HG03103 (cell line): ENCODE results near the gene NLGN2.
"Not testable (repeated sequence)": the region's sequence is repeated elsewhere in the genome, so short reads cannot be mapped to it uniquely, and the experiment has no call there.

Source experiments
- ATAC-seq: cut with Tn5 transposase; IDR thresholded peaks from one replicate; pipeline ENCODE4 v1.9.1; 2021; ENCODE audit warnings: low read depth; ENCODE audit not compliant: unreplicated experiment

Gene NLGN2

DNA sequence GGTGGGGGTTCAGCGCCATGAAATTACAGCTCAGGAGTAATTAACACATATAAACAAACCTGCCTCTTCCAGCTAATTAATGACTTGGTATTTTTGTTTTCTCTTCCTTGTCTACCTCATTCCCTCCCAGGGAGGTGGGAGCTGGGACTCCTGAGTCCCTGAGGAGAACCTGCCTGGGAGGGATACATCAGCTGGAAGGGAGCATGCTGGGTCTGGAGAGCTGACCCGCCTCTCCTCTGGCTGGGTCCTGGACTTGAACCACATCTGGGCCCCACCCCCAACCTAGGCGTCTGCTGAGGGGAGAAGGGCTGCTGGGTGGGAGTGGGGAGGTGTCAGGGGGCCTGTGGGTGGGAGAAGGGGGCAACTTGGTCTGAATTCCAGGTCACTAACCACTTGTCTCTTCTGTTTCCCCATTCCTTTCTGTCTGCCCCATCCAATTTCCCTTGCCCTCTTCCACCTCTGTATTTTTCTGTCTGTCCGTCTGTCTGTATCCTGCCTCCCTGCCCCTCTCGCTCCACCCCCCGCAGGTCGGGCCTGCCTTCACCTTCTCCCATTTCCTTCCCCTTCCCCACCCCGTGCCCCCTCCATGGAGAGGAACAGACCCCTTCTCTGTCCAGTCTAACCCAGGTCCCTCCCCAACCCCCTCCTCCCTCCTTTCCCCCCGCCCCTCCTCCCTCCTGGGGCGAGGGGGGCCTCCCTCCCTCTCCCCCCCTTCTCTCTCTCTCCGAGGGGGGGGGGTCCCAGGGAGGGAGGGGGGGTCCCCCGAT is at the start of gene NLGN2:
Gene NLGN2 (plus strand): TSS at position 361 of the 767 bp plus-strand sequence. CDS start 411 bp downstream, outside the sequence.
- no peak for ATAC-seq

DNA sequence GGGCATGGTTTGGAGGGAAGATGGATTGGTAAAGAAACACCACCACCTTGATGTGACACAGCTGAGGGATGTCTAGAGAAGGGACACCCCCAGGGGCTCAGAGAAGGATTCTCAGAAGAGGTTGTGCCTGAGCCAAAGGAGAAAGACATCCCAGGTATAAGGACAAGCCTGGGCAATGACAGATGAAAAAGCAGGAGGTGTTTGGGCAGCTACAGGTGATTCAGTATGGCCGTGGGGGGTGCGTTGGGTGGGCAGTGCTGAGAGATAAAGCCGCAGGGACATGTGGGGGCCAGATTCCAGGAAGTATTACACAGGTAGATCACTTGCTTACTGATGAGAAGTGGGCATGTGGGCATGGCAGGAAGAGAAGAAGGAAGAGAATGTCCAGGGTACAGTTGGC is 45.7 kb upstream of the NLGN2 start:
- no peak for ATAC-seq

DNA sequence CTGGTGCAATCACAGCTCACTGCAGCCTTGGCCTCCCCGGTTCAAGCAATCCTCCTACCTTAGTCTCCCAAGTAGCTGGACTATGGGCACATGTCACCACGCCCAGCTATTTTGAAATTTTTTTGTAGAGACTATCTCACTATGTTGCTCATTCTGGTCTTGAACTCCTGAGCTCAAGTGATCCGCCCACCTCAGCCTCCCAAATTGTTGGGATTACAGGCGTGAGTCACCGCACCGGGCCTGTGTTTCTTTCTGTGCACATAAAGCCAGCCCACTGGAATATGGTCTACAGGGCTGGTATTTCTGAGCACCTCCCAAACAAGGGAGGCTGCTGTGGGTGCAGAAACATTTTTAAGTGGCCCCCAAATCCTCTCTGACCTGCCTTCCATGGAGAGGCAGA is 44.3 kb upstream of the NLGN2 start:
- no peak for ATAC-seq

DNA sequence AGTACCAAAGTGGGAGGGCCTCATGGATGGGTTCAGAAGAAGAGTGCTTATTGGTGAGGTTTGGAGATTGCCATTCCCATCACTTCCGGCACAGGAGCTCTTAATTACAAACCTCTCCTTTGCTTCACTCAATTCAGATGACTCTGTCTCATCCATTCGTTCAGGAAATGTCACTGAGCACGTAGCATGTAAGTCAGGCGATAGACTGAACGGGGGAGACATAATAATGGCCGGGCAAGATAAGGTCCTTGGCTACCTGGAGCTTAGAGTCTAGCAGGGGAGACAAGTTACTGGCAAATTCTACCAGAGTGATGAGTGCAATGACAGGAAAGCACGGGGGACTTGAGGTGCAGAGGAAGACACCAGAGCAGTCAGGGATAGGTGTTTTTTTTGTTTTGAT is 41.7 kb upstream of the NLGN2 start:
- ATAC-seq = not testable (repeated sequence)

DNA sequence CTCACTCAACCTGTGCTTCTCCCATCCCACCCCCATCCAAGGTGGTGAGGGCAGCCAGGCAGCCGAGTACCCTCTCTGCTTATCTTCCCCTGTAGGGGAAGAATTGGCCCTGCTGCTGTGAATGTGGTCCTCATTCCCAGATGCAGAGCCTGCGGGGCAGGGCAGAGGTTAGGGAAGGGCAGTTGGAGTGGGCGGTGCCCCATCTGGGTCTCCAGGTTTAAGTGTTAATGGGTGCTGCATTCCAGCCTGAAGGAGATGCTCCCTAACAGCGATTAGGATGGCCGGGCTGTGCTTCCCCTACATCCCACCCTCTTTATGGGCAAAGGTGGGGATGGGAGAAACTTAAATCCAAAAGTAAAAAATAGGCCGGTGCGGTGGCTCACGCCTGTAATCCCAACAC is 40.6 kb upstream of the NLGN2 start:
- no peak for ATAC-seq

DNA sequence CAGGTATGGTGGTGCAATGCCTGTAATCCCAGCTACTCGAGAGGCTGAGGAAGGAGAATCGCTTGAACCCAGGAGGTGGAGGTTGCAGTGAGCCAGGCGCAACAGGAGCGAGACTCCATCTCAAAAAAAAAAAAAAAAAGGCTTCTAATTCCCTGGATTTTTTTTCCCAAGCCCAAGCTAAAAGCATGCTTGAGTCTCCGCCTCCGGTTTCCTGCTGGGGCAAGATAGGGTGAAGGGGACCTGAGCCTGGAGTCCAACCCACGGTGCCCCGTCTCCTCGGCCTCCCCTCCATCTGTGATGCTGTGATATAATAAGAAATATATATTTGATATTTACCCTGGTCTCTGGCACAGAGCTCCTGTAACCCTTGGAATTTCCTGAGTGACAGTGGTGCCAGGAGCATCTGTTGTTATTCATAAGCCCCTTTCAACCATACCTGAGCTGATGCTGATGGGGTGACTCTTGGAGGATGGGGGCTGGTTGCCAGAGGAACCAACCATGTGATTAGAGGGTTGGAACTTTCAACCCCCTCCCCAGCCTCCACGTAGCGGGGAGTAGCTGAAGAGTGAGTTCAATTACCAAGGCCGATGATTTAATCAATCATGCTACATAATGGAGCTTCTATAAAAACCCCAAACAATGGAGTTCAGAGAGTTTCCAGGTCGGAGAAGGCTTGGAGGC is 39.6 kb upstream of the NLGN2 start:
- ATAC-seq = no peak

DNA sequence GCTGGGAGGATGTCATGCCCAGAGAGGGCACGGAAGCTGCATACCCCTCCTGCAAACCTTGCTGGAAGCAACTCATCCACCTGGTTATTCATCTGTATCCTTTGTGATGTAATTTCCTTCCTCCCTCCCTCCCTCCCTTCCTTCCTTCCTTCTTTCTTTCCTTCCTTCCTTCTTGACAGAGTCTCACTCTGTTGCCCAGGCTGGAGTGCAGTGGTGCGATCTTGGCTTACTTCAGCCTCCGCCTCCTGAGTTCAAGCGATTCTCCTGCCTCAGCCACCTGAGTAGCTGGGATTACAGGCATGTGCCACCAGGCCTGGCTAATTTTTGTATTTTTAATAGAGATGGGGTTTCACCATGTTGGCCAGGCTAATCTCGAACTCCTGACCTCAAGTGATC is 39.0 kb upstream of the NLGN2 start:
- ATAC-seq = not testable (repeated sequence)

DNA sequence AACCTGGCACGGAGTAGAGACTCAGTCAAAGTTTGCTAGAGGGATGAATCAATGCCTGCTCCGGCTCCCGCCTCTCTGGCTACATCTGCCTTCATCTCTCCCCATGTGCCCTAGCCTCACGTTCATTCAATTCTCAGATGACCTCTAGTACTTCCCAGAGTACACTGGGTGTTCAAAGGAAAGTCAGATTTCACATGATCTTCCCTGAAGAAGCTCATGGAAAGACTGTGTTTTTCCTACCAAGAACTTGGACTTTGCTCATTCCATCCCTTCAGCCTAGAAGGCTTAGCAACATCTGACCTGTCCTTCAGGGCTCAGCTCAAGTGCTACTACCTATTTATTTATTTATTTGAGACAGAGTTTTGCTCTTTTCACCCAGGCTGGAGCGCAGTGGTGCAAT is 37.8 kb upstream of the NLGN2 start:
- ATAC-seq = no peak

DNA sequence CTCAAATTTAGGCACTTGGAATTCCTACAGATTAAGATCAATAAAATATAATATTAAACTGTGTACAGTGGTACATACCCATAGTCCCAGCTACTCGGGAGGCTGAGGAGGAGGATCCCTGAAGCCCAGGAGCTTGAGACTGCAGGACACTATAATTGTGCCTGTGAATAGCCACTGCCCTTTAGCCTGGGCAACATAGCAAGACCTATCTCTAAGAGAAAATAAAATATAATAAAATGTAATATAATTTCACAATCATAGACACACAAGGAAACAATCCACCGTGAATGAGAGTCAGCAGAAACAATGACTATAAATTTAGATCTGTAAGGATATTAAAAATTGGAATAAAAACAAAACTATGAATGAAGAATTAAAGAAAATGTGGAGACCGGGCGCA is 36.8 kb upstream of the NLGN2 start:
- ATAC-seq = no peak

DNA sequence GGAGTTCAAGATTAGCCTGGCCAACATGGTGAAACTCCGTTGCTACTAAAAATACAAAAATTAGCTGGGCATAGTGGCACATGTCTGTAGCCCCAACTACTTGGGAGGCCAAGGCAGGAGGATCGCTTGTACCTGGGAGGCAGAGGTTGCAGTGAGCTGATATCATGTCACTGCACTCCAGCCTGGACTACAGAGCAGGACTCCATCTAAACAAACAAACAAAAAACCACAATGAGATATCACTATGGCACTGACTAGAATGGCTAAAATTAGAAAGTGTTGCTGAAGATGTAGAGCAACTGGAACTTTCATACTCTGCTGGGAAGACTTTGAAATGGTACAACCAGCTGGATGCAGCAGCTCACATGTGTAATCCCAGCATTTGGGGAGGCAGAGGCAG is 33.3 kb upstream of the NLGN2 start:
- no peak for ATAC-seq

DNA sequence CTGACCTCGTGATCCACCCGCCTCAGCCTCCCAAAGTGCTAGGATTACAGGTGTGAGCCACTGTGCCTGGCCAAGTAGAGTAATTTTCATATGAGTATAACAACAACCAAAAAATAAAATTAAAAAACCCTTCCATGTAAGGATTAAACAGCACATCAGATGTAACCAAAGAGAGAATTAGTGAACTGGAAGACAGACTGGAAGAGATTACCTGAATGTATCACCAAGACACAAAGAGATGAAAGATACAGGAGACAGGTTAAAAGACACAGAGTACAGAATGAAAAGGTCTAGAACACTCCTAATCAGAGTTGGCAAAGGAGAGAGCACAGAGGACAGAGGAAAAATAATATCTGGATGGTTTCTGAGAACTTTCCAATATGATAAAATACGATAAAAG is 28.5 kb upstream of the NLGN2 start:
- ATAC-seq = no peak

DNA sequence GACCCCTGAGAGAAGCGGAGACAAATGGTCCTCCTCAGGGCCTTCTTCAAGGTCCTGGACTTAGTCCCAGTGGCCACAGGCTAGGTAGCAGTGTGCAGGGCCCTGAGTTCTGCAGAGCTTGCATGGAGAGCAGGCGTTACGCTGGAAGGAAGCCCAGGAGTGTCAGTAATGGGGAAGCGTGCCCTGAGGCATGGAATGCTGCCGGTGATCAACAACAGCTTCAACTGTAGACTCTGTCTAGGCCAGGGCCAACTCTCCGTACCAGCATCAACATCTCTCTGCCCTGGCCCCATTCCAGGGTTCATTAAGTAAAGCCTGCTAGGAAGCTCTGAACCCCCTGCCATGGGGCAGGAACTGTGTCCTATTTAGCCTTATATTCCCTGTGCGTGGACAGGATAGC is 27.3 kb upstream of the NLGN2 start:
- no peak for ATAC-seq

DNA sequence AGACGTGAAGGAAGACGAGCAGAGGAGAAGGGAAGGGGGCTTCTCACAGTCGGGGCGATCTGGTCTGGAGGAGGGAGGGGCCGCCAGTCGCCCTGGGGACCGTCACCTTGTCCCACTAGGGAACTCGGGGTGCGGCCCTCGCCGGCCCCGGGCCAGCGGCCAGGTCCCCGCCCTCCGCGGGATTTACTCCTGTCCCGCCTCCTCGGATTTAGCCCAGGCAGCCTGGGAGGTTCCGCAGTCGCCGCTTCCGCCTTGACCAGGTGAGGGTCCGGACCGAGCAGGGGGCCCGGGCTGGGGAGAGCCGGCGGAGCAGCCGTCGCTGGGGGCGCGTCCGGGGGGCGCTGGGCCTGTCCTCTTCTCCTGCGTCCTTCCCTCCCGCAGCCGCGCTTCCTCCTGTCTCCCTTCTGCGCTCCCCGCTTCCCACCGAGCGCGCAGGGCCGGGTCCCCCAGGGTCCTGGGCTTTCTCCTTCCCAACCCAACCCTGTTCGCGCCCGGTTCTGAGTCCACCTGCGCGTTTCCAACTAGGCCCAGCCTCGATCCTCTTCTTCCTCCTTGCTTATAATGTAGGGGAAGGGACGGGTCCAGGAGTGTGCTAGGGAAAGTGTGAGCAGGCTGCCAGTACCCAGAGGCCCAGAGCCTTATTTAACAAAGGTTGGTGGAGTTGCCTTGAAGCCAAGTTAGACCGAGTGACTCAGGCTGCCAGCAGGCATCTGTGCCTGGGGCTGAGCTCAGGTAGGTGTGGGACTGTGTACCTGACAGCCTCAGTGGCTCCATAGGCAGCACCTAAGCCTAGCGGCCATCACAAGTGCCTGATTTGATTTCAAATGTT is 26.6 kb upstream of the NLGN2 start, which contains the start of gene TNK1:
Gene TNK1 (plus strand): TSS at position 235 of the 829 bp plus-strand sequence. CDS start 1,838 bp downstream, outside the sequence.
- ATAC-seq = no peak

DNA sequence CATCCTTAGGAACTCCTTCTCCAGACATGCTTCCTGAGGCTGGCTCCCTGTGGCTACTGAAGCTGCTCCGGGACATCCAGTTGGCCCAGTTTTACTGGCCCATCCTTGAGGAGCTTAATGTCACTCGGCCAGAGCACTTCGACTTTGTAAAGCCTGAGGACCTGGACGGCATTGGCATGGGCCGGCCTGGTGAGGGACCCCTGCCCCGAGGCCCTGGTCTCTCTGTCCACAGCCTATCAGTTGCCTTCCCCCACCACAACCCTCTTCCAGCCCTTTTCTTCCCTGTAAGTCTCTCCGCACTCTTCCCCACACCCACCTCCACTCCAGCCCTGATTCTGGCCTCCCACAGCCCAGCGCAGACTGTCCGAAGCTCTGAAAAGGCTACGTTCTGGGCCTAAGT is 24.7 kb upstream of the NLGN2 start:
- no peak for ATAC-seq

DNA sequence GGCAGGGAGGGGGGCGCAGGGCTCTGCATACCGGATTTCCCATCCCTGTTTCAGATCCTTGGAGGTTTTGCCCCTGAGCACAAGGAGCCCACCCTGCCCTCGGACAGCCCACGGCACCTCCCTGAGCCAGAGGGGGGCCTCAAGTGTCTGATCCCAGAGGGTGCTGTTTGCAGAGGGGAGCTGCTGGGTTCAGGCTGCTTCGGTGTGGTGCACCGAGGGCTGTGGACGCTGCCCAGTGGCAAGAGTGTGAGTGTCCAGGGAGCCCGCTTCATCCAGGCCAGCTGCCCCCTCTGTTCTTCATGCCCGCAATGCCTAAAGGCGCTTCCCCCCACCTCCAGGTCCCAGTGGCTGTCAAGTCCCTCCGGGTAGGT is 24.3 kb upstream of the NLGN2 start:
- ATAC-seq = no peak

DNA sequence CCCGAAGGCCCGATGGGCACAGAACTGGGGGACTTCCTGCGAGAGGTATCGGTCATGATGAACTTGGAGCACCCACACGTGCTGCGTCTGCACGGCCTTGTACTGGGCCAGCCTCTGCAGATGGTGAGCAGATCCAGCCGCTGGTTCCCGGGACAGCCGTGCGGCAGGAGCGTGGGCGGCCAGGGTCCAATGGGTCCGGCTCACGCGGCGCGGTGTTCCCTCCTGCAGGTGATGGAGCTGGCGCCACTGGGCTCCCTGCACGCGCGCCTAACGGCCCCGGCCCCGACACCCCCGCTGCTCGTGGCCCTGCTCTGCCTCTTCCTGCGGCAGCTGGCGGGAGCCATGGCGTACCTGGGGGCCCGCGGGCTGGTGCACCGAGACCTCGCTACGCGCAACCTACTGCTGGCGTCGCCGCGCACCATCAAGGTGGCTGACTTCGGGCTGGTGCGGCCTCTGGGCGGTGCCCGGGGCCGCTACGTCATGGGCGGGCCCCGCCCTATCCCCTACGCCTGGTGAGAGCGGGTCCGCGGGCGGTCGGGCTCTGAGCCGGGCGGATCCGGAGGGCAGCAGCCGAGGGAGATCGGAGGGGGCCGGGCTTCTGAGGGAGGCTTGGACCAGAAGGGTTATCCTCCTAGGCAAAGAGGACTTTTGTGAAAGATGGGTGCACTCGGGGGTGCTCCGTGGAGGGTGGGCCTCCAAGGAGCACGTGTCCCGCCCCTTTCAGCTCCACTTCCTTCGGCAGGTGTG is 23.7 kb upstream of the NLGN2 start:
- ATAC-seq = no peak

DNA sequence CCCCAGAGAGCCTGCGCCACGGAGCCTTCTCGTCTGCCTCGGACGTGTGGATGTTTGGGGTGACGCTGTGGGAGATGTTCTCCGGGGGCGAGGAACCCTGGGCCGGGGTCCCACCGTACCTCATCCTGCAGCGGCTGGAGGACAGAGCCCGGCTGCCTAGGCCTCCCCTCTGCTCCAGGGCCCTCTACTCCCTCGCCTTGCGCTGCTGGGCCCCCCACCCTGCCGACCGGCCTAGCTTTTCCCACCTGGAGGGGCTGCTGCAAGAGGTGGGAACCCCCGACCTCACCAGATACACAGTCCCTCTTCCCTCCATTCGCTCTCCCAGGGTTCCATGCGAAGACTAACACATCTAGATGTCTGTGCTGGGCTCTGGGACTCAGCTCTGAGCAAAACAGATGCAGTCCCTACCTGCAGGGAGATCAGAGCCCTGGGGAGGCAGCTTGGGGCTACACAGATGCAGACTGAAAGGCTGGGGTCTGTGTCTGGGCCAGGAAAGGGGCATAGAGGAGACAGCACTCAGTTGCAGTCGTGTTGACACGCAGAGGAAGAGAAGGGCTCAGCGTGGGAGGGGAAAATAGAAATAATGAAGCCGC is 23.1 kb upstream of the NLGN2 start:
- no peak for ATAC-seq

DNA sequence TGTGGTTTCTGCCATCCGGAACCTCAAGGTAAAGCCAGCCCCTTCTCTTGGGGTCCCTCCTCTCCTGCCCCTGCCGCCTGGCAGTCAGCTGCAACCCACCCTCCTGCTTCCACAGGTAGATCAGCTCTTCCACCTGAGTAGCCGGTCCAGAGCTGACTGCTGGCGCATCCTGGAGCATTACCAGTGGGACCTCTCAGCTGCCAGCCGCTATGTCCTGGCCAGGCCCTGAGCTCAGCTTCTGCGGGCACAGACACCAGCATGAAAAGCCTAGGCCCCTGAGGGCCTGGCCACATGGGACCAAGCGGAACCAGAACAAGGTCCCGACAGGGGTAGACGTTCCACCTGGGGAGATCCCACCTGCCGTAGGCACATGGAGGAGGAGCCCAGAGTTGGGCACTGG is 18.8 kb upstream of the NLGN2 start:
- no peak for ATAC-seq

DNA sequence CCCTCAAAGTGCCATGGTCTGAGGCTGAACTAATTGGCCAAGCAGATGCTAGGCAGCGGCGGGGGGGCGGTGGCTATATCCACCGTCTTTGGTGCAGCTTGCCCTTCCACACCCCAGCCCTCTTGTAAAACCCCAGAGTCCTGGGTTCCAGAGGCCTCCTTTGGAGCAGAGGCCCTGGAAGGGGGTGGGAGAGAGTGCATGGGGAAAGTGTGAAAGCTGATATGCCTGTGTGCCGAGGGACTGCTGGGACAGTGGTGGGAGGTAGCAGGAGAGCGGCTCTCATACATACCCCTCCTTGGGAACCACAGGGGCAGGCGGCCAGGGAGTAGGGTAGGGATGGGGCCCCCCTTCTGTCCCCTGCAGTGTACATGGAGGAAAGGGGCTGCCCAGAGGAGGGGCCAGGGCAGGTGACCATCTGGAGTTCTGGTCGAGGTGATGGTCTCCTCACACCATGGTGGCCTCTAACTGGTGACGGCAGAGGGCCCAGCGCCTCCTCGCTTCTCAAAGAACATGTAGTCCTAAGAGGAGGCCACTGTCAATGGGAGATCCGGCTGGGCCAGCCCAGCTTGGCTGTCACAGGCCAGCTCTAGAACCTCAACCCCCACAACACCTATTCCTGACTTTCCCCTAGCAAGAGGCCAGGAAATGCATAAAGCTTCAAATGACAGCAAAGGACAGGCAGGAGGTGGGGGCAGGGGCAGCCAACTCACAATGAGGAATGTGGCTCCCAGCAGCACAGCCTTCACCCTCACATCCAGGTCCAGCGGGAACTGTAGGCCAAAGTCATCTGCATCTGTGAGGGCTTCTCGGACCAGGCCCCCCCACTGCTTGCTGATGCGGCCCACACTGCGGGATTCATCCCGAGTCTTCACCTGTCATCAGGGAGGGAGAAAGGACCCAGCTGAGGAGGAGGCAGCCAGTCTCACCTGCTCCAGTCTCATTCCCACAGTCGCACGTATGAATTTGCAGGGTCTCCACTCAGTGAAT is 17.4 kb upstream of the NLGN2 start:
- no peak for ATAC-seq
